Cardiac fibroblast (primary cell): ENCODE data around the gene KCNK7.

Experiments
- DNase-seq, 2 donors: peaks; one replicate each; pipeline versions ENCODE4 v3.0.0 to v3.0.0-alpha.2; 2010; ENCODE audit warnings: low read depth in 2 of 2
- H3K4me3 ChIP-seq, 2 donors: replicated peaks in 1 of 2; 1 replicate in 1 of 2; 2 replicates in 1 of 2; pipeline ENCODE4 v1.5.1; 2011; ENCODE audit warnings: low read depth in 2 of 2, low read length in 2 of 2, mild to moderate bottlenecking in 2 of 2, moderate library complexity in 1 of 2
- CTCF ChIP-seq: IDR thresholded peaks from one replicate; pipeline ENCODE4 v1.5.1; 2011; ENCODE audit warnings: low read depth, mild to moderate bottlenecking, low read length, inconsistent platforms

Gene KCNK7

GRCh38 chr11:65557280-65558001, 38.2 kb downstream of the KCNK7 start:
- H3K4me3 ChIP-seq, result peak overlapping the region; percentile 58 to 61
- no peak for DNase-seq
- TF ChIP-seq CTCF, result no peak

- TF ChIP-seq CTCF, result no peak
- DNase-seq, result no peak
- peak overlapping the region; percentile 58 to 61 for H3K4me3 ChIP-seq
These were observed 38.9 kb downstream of the KCNK7 start for GRCh38 chr11:65556470-65557279.

GRCh38 chr11:65555693-65556231, 39.8 kb downstream of the KCNK7 start:
- no peak overlapping the region for H3K4me3 ChIP-seq
- no peak for TF ChIP-seq CTCF
- peak; percentile 82 to 83 for DNase-seq

GRCh38 chr11:65554842-65555430, 40.7 kb downstream of the KCNK7 start:
- no peak for TF ChIP-seq CTCF
- DNase-seq, result no peak
- H3K4me3 ChIP-seq, result no peak overlapping the region

- DNase-seq, result no peak
- TF ChIP-seq CTCF, result no peak
- H3K4me3 ChIP-seq, result no peak overlapping the region
These were observed 41.4 kb downstream of the KCNK7 start for GRCh38 chr11:65554057-65554818.

- no peak for TF ChIP-seq CTCF
- no peak overlapping the region for H3K4me3 ChIP-seq
- DNase-seq, result no peak
These were observed 42.1 kb downstream of the KCNK7 start for GRCh38 chr11:65553301-65554001.
